ENCODE measurements around the gene DAB2IP.

Gene DAB2IP

GRCh38 chr9:121690316-121690715, 38.9 kb downstream of the DAB2IP start:
- WGBS (ENCODE audit: insufficient coverage), result 94% methylated on average over 4 of the region's 8 CpGs
- no peak for DNase-seq
- ChIA-PET POLR2A (no interaction called here), CTCF (interaction anchor here (0.7 to 2.3 kb wide), 13 partner anchors 8 to 434 kb away, joined by 3 to 12 read pairs (median 4); no protein-coding TSS in a partner anchor)
- H3K36me3 ChIP-seq (ENCODE audit: control insufficient read depth in 4 of 4, insufficient read depth in 4 of 4, low read length in 3 of 4), result no peaks in the 10 kb centered on the region
- no peaks in the 10 kb centered on the region for H3K9me3 ChIP-seq (ENCODE audit: control extremely low read depth in 1 of 5, control insufficient read depth in 4 of 5, insufficient read depth in 2 of 5, low read depth in 1 of 5, low read length in 4 of 5)
- no peak overlapping the region for H3K4me3 ChIP-seq (ENCODE audit: control insufficient read depth in 1 of 7, extremely low read depth in 1 of 7, insufficient read depth in 4 of 7, low read depth in 2 of 7, low read length in 6 of 7)
- peaks cover 0 to 2% (median 0%) of the 10 kb centered on the region in 5 experiments for H3K27me3 ChIP-seq (replicated peaks in 2 of 5; ENCODE audit: control insufficient read depth in 4 of 5, insufficient read depth in 5 of 5, low read length in 4 of 5)
- H3K27ac ChIP-seq (ENCODE audit: insufficient read depth in 1 of 2, low read depth in 1 of 2, low read length in 2 of 2, poor library complexity in 1 of 2, severe bottlenecking in 2 of 2), result no peak overlapping the region
- no peaks in the 10 kb centered on the region for H3K4me1 ChIP-seq (ENCODE audit: control extremely low read depth in 1 of 4, control insufficient read depth in 4 of 4, insufficient read depth in 4 of 4, low read length in 3 of 4)

GRCh38 chr9:121690766-121691165, 39.3 kb downstream of the DAB2IP start:
- Histone ChIP-seq H3K27ac (ENCODE audit: insufficient read depth in 1 of 2, low read depth in 1 of 2, low read length in 2 of 2, poor library complexity in 1 of 2, severe bottlenecking in 2 of 2) (no peak overlapping the region), H3K4me3 (ENCODE audit: control insufficient read depth in 1 of 7, extremely low read depth in 1 of 7, insufficient read depth in 4 of 7, low read depth in 2 of 7, low read length in 6 of 7) (no peak overlapping the region), H3K9me3 (ENCODE audit: control extremely low read depth in 1 of 5, control insufficient read depth in 4 of 5, insufficient read depth in 2 of 5, low read depth in 1 of 5, low read length in 4 of 5) (no peaks in the 10 kb centered on the region), H3K36me3 (ENCODE audit: control insufficient read depth in 4 of 4, insufficient read depth in 4 of 4, low read length in 3 of 4) (no peaks in the 10 kb centered on the region), H3K27me3 (replicated peaks in 2 of 5; ENCODE audit: control insufficient read depth in 4 of 5, insufficient read depth in 5 of 5, low read length in 4 of 5) (peaks cover 0 to 2% (median 0%) of the 10 kb centered on the region in 5 experiments), H3K4me1 (ENCODE audit: control extremely low read depth in 1 of 4, control insufficient read depth in 4 of 4, insufficient read depth in 4 of 4, low read length in 3 of 4) (no peaks in the 10 kb centered on the region)
- WGBS (ENCODE audit: insufficient coverage), result 100% methylated on average over 1 of the region's 1 CpG
- DNase-seq, result no peak
- CTCF ChIA-PET, result interaction anchor here (0.7 to 2.3 kb wide), 6 partner anchors 12 to 434 kb away, joined by 3 to 12 read pairs (median 3); no protein-coding TSS in a partner anchor
- POLR2A ChIA-PET, result no interaction called here

DNA sequence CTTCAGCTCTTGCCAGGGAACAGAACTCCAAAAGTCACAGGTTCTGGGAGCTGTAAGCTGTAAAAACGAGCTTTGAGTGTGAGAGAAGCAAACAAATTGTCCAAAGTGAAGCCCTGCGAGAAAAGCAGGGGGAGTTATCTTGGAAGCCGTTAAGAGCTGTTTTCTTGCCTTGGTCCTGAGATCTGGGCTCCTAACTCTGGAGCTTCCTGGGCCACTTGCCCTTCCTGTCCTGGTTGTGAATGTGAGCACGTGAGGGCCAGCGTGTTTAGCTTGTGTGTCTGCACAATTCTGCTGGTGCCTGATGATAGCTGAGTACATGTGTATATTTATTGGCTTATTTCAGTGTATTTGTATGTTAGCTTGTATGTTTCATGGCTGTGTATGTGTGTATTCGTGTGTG, 40.5 kb downstream of the DAB2IP start:
- Histone ChIP-seq H3K4me3 (ENCODE audit: control insufficient read depth in 1 of 7, extremely low read depth in 1 of 7, insufficient read depth in 4 of 7, low read depth in 2 of 7, low read length in 6 of 7) (no peak overlapping the region), H3K4me1 (ENCODE audit: control extremely low read depth in 1 of 4, control insufficient read depth in 4 of 4, insufficient read depth in 4 of 4, low read length in 3 of 4) (peaks cover 2 to 5% (median 4%) of the 10 kb centered on the region in 4 experiments), H3K27ac (ENCODE audit: insufficient read depth in 1 of 2, low read depth in 1 of 2, low read length in 2 of 2, poor library complexity in 1 of 2, severe bottlenecking in 2 of 2) (no peak overlapping the region), H3K9me3 (ENCODE audit: control extremely low read depth in 1 of 5, control insufficient read depth in 4 of 5, insufficient read depth in 2 of 5, low read depth in 1 of 5, low read length in 4 of 5) (no peaks in the 10 kb centered on the region), H3K36me3 (ENCODE audit: control insufficient read depth in 4 of 4, insufficient read depth in 4 of 4, low read length in 3 of 4) (no peaks in the 10 kb centered on the region), H3K27me3 (replicated peaks in 2 of 5; ENCODE audit: control insufficient read depth in 4 of 5, insufficient read depth in 5 of 5, low read length in 4 of 5) (peaks cover 0 to 9% (median 0%) of the 10 kb centered on the region in 5 experiments)
- WGBS (ENCODE audit: insufficient coverage), result 91% methylated on average over 5 of the region's 6 CpGs
- CTCF ChIA-PET, result interaction anchor here (1.4 to 10.4 kb wide), 5 partner anchors 10 to 146 kb away, joined by 4 to 134 read pairs (median 6); no protein-coding TSS in a partner anchor
- POLR2A ChIA-PET, result interaction anchor here (0.9 kb wide), 1 partner anchor 141 kb away, joined by 3 read pairs; no protein-coding TSS in a partner anchor
- DNase-seq, result no peak

DNA sequence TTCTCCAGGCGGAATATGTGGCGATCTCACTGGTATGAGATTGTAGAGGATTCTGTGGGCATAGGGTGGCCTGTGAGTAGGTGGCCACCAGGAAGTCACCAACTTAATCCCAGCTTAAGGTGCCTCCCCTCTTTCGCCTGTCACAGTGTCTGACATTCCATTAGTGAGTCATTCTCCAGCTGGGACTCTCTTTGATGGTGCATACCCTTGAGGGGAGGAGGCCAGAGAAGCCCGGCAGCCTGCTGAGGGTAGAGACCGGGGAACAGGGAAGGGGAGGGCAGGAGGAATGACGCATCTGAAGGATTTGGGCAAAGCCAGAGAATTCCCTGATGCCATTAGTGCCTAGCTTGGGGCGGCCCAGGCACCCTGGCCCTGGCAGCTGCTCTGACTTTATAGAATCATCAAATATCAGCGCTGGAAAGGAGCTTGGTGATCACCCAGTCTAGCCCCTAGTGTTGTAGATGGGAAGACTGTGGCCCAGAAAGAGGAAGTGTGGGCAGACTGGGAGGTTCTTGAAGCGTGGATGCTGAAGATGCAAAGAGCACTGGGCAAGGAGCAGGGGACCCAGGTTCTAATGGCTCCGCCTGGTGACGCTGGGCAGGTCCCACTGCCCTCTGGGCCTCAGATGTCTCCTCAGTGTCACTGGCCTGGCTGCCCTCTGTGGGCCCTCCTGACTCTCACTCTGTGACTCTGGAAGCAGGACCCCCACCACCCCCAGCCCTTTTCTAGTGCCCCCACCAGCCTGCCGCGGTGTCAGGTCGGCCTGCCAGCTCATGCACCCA, 41.4 kb downstream of the DAB2IP start:
- ChIA-PET CTCF (interaction anchor here (0.6 to 10.4 kb wide), 8 partner anchors 11 to 302 kb away, joined by 3 to 134 read pairs (median 4); no protein-coding TSS in a partner anchor), POLR2A (interaction anchor here (0.9 kb wide), 1 partner anchor 142 kb away, joined by 3 read pairs; no protein-coding TSS in a partner anchor)
- DNase-seq, result peak in 1 of 3 donors; percentile 17
- 95% methylated on average over 10 of the region's 14 CpGs for WGBS (ENCODE audit: insufficient coverage)
- no peaks in the 10 kb centered on the region for H3K9me3 ChIP-seq (ENCODE audit: control extremely low read depth in 1 of 5, control insufficient read depth in 4 of 5, insufficient read depth in 2 of 5, low read depth in 1 of 5, low read length in 4 of 5)
- no peaks in the 10 kb centered on the region for H3K36me3 ChIP-seq (ENCODE audit: control insufficient read depth in 4 of 4, insufficient read depth in 4 of 4, low read length in 3 of 4)
- peaks cover 5 to 13% (median 9%) of the 10 kb centered on the region in 4 experiments for H3K4me1 ChIP-seq (ENCODE audit: control extremely low read depth in 1 of 4, control insufficient read depth in 4 of 4, insufficient read depth in 4 of 4, low read length in 3 of 4)
- H3K4me3 ChIP-seq (ENCODE audit: control insufficient read depth in 1 of 7, extremely low read depth in 1 of 7, insufficient read depth in 4 of 7, low read depth in 2 of 7, low read length in 6 of 7), result no peak overlapping the region
- H3K27me3 ChIP-seq (replicated peaks in 2 of 5; ENCODE audit: control insufficient read depth in 4 of 5, insufficient read depth in 5 of 5, low read length in 4 of 5), result peaks cover 0 to 18% (median 6%) of the 10 kb centered on the region in 5 experiments
- H3K27ac ChIP-seq (ENCODE audit: insufficient read depth in 1 of 2, low read depth in 1 of 2, low read length in 2 of 2, poor library complexity in 1 of 2, severe bottlenecking in 2 of 2), result no peak overlapping the region

DNA sequence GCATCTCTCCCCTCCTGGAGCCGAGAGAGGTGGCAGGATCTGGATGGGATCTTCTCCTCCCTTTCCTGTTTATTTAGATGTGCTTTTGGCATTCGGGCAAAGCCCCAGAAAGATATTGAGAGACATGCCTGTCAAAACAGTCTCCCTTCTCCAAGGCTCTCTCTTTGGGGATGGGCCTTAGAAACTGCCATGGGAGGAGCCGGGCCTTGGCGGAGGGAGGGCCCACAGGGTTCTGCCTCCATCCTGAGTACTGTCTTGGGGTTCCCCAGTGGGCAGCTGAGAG, 41.9 kb downstream of the DAB2IP start:
- CTCF ChIA-PET, result interaction anchor here (0.6 to 10.4 kb wide), 8 partner anchors 11 to 302 kb away, joined by 3 to 134 read pairs (median 4); no protein-coding TSS in a partner anchor
- no peaks in the 10 kb centered on the region for H3K36me3 ChIP-seq (ENCODE audit: control insufficient read depth in 4 of 4, insufficient read depth in 4 of 4, low read length in 3 of 4)
- H3K27me3 ChIP-seq (replicated peaks in 2 of 5; ENCODE audit: control insufficient read depth in 4 of 5, insufficient read depth in 5 of 5, low read length in 4 of 5), result peaks cover 0 to 23% (median 8%) of the 10 kb centered on the region in 5 experiments

GRCh38 chr9:121694001-121694400, 42.6 kb downstream of the DAB2IP start:
- WGBS (ENCODE audit: insufficient coverage), result 92% methylated on average over 3 of the region's 5 CpGs
- Histone ChIP-seq H3K9me3 (ENCODE audit: control extremely low read depth in 1 of 5, control insufficient read depth in 4 of 5, insufficient read depth in 2 of 5, low read depth in 1 of 5, low read length in 4 of 5) (no peaks in the 10 kb centered on the region), H3K27ac (ENCODE audit: insufficient read depth in 1 of 2, low read depth in 1 of 2, low read length in 2 of 2, poor library complexity in 1 of 2, severe bottlenecking in 2 of 2) (no peak overlapping the region), H3K4me3 (ENCODE audit: control insufficient read depth in 1 of 7, extremely low read depth in 1 of 7, insufficient read depth in 4 of 7, low read depth in 2 of 7, low read length in 6 of 7) (no peak overlapping the region), H3K36me3 (ENCODE audit: control insufficient read depth in 4 of 4, insufficient read depth in 4 of 4, low read length in 3 of 4) (no peaks in the 10 kb centered on the region), H3K27me3 (replicated peaks in 2 of 5; ENCODE audit: control insufficient read depth in 4 of 5, insufficient read depth in 5 of 5, low read length in 4 of 5) (peaks cover 0 to 27% (median 9%) of the 10 kb centered on the region in 5 experiments), H3K4me1 (ENCODE audit: control extremely low read depth in 1 of 4, control insufficient read depth in 4 of 4, insufficient read depth in 4 of 4, low read length in 3 of 4) (peaks cover 5 to 23% (median 19%) of the 10 kb centered on the region in 4 experiments)
- CTCF ChIA-PET, result interaction anchor here (0.7 to 10.4 kb wide), 10 partner anchors 8 to 394 kb away, joined by 3 to 134 read pairs (median 4); partner anchors contain the start of gene GGTA1
- POLR2A ChIA-PET, result no interaction called here
- DNase-seq, result no peak

More for the DNA sequence above, 41.9 kb downstream of the DAB2IP start:
- no peaks in the 10 kb centered on the region for H3K9me3 ChIP-seq (ENCODE audit: control extremely low read depth in 1 of 5, control insufficient read depth in 4 of 5, insufficient read depth in 2 of 5, low read depth in 1 of 5, low read length in 4 of 5)
- DNase-seq, result no peak
- H3K4me3 ChIP-seq (ENCODE audit: control insufficient read depth in 1 of 7, extremely low read depth in 1 of 7, insufficient read depth in 4 of 7, low read depth in 2 of 7, low read length in 6 of 7), result no peak overlapping the region
- 100% methylated on average over 3 of the region's 4 CpGs for WGBS (ENCODE audit: insufficient coverage)
- H3K4me1 ChIP-seq (ENCODE audit: control extremely low read depth in 1 of 4, control insufficient read depth in 4 of 4, insufficient read depth in 4 of 4, low read length in 3 of 4), result peaks cover 5 to 18% (median 14%) of the 10 kb centered on the region in 4 experiments
- POLR2A ChIA-PET, result no interaction called here
- H3K27ac ChIP-seq (ENCODE audit: insufficient read depth in 1 of 2, low read depth in 1 of 2, low read length in 2 of 2, poor library complexity in 1 of 2, severe bottlenecking in 2 of 2), result no peak overlapping the region

DNA sequence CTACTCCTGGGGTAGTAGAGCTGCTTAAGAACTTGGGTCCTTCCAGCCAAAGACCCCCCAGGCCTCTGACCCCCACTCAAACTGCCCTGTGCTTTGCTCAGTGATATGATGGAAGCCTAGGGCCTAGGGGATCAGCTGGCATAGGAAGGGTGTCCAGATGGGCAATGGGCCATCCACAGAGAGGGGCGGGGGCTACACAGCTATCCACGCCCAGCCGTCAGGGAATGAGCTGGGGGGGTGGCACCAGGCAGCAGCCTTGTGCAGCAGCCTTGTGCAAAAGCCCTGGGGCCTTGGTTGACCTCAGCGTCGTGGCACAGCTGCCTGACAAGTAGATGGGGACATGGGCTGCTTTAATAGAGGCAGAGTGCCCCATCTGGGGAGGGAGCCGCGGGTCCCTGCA, 43.2 kb downstream of the DAB2IP start:
- peaks cover 0 to 28% (median 9%) of the 10 kb centered on the region in 5 experiments for H3K27me3 ChIP-seq (replicated peaks in 2 of 5; ENCODE audit: control insufficient read depth in 4 of 5, insufficient read depth in 5 of 5, low read length in 4 of 5)
- H3K36me3 ChIP-seq (ENCODE audit: control insufficient read depth in 4 of 4, insufficient read depth in 4 of 4, low read length in 3 of 4), result no peaks in the 10 kb centered on the region
- WGBS (ENCODE audit: insufficient coverage), result 100% methylated on average over 7 of the region's 7 CpGs
- no peak overlapping the region for H3K27ac ChIP-seq (ENCODE audit: insufficient read depth in 1 of 2, low read depth in 1 of 2, low read length in 2 of 2, poor library complexity in 1 of 2, severe bottlenecking in 2 of 2)
- ChIA-PET POLR2A (no interaction called here), CTCF (interaction anchor here (0.6 to 10.4 kb wide), 13 partner anchors 8 to 394 kb away, joined by 3 to 134 read pairs (median 4); partner anchors contain the start of gene GGTA1)
- DNase-seq, result no peak
- H3K9me3 ChIP-seq (ENCODE audit: control extremely low read depth in 1 of 5, control insufficient read depth in 4 of 5, insufficient read depth in 2 of 5, low read depth in 1 of 5, low read length in 4 of 5), result no peaks in the 10 kb centered on the region
- peaks cover 5 to 26% (median 21%) of the 10 kb centered on the region in 4 experiments for H3K4me1 ChIP-seq (ENCODE audit: control extremely low read depth in 1 of 4, control insufficient read depth in 4 of 4, insufficient read depth in 4 of 4, low read length in 3 of 4)
- no peak overlapping the region for H3K4me3 ChIP-seq (ENCODE audit: control insufficient read depth in 1 of 7, extremely low read depth in 1 of 7, insufficient read depth in 4 of 7, low read depth in 2 of 7, low read length in 6 of 7)
